Activated CD4-positive, alpha-beta memory T cell treated with anti-CD3 and anti-CD28 coated beads, Interleukin-2, amount 10 ng/mL, durations not matched to agents 7 days and 5 days (primary cell): ENCODE results near the gene IDE. TPM values are rescaled to one million over a fixed set of nuclear protein-coding genes. Genes with fewer than 3 reads are reported as not detected.

ENCODE experiments used
- CTCF ChIA-PET: fragments of 350-600 bp; sonication (Branson Sonifier 250); formaldehyde crosslinking; loops from one replicate; lab custom pipeline; 2021; ENCODE audit warnings: antibody characterized with exemption, inconsistent platforms; lab: Charles Lee
- POLR2A ChIA-PET: fragments of 350-600 bp; sonication (Branson Sonifier 250); formaldehyde crosslinking; loops from one replicate; lab custom pipeline; 2021; ENCODE audit warnings: antibody characterized with exemption; lab: Charles Lee
- DNase-seq: peaks from one replicate; pipeline ENCODE4 v3.0.0-alpha.2; 2020
- H3K27ac Mint-ChIP-seq: one replicate; pipeline ENCODE4 v1.8.0; 2021; ENCODE audit warnings: mild to moderate bottlenecking, mixed read lengths
- H3K27me3 Mint-ChIP-seq: one replicate; pipeline ENCODE4 v1.8.0; 2021; ENCODE audit warnings: mixed read lengths
- H3K36me3 Mint-ChIP-seq: one replicate; pipeline ENCODE4 v1.8.0; 2021; ENCODE audit warnings: low read depth, mixed read lengths
- H3K4me1 Mint-ChIP-seq: one replicate; pipeline ENCODE4 v1.8.0; 2021; ENCODE audit warnings: mixed read lengths
- H3K4me3 Mint-ChIP-seq: one replicate; pipeline ENCODE4 v1.8.0; 2021; ENCODE audit warnings: mild to moderate bottlenecking, mixed read lengths
- H3K9me3 Mint-ChIP-seq: one replicate; pipeline ENCODE4 v1.8.0; 2021; ENCODE audit warnings: mixed read lengths
- total RNA-seq, 2 experiments: library from RNA; stranded (reverse); gene quantifications; one replicate each; pipeline ENCODE4 v1.2.3, GENCODE V29; 2021

Gene IDE
- total RNA-seq, 2 experiments from 2014 or later = 24.6 to 27.9 TPM

DNA sequence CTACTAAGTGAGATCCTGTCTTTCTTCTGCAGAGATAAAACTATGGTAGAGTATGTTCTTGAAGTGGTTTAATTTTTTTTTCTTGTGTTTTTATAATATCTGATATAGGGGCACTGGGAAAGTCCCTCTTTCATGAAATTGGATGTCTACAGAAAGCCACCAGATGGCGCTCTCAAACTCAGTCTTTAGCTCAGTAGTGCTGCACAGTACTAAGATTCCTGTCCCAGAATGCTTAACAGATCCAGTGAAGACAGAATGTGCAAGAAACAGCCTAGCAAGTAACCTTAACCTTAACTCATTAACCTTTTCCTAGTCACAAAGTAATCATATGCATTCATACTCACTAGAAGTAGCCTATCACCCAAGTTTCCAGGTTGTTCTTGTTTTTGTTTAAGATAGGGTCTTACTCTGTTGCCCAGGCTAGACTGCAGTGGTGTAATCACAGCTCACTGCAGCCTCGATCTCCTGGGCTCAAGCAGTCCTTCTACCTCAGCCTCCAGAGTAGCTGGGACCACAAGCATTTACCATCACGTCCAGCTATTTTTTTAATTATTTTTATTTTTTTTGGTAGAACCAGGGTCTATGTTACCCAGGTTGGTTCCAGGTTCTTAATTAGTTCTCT is 56.7 kb downstream of the IDE start:
- no peaks in the 10 kb centered on the region for H3K27me3 Mint-ChIP-seq
- POLR2A ChIA-PET = interaction anchor here (1.3 kb wide), 1 partner anchor 57 kb away, joined by 15 read pairs; the partner anchor contains the start of gene IDE
- H3K27ac Mint-ChIP-seq = no peak overlapping the region
- H3K9me3 Mint-ChIP-seq = no peaks in the 10 kb centered on the region
- H3K4me1 Mint-ChIP-seq = peaks cover 3% of the 10 kb centered on the region
- CTCF ChIA-PET = interaction anchor here (0.6 to 6.9 kb wide), 20 partner anchors 8 to 1018 kb away, joined by 3 to 102 read pairs (median 4); partner anchors contain the start of gene IDE
- peak; percentile 64 for DNase-seq
- H3K36me3 Mint-ChIP-seq = peaks cover 3% of the 10 kb centered on the region
- no peak overlapping the region for H3K4me3 Mint-ChIP-seq

DNA sequence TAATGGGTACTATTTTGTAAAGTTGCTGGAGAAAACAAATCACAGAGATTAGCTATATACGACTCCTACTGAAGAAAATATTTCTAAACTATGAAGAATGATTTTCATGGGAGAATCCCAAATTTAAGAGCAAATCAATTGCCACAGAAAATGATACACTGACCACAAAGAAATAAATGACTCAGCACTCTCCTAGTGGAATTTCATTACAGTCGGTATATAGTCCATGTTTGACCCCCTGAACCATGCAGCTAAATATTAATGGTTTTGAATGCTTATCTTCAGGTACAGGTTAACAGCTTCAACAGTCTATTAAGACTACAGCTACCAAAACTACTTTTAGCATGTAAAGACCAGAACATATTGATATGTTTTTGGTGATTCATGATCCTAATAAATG is 65.0 kb downstream of the IDE start:
- Mint-ChIP-seq H3K36me3 (peaks cover 21% of the 10 kb centered on the region), H3K4me1 (no peaks in the 10 kb centered on the region), H3K9me3 (no peaks in the 10 kb centered on the region), H3K4me3 (no peak overlapping the region), H3K27ac (no peak overlapping the region), H3K27me3 (no peaks in the 10 kb centered on the region)
- CTCF ChIA-PET = interaction anchor here (1.2 kb wide), 1 partner anchor 8 kb away, joined by 5 read pairs; no protein-coding TSS in a partner anchor
- POLR2A ChIA-PET = no interaction called here
- DNase-seq = no peak

DNA sequence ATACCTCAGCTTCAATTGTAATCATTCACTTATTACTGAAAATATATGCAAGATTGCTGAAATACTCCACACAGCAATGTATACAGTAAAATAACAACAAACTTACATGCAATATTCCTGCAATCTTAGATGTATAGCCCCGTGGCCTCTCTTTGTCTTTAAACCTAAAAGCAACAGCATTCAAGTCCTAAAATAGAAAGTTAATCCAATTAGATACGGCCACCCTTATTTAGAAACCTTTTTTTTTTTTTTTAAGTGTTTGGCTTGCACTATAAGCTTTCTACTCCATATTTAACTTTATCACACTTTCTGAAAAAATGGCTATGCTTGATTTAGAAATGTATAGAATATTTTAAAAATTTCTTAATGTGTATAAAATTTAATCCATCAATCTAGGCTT is 67.6 kb downstream of the IDE start:
- ChIA-PET CTCF (interaction anchor here (1.3 to 1.6 kb wide), 3 partner anchors 11 to 68 kb away, joined by 3 to 5 read pairs (median 4); partner anchors contain the start of gene IDE), POLR2A (no interaction called here)
- Mint-ChIP-seq H3K4me3 (no peak overlapping the region), H3K27ac (no peak overlapping the region), H3K36me3 (peaks cover 21% of the 10 kb centered on the region), H3K27me3 (no peaks in the 10 kb centered on the region), H3K4me1 (no peaks in the 10 kb centered on the region), H3K9me3 (no peaks in the 10 kb centered on the region)
- DNase-seq = no peak

DNA sequence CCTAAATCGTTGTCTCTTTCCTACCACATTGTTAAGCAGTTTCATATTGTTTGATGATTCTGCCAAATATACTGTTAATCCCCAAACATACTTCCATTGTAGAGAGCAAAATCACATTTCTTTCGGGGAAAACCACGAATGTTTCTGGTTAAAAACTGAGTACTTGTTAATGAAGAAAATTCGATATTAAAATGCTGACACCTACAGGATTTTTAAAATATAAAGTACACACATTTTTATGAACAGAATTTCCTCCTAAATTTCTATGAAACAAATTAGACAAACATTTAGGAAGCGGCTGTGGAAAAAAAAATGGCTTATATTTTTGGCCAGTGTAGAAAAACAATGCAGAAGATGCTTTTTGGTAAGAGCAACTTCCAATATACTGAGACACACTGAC is 68.8 kb downstream of the IDE start:
- DNase-seq = no peak
- no peaks in the 10 kb centered on the region for H3K9me3 Mint-ChIP-seq
- H3K4me3 Mint-ChIP-seq = no peak overlapping the region
- H3K4me1 Mint-ChIP-seq = no peaks in the 10 kb centered on the region
- POLR2A ChIA-PET = no interaction called here
- CTCF ChIA-PET = no interaction called here
- H3K27me3 Mint-ChIP-seq = no peaks in the 10 kb centered on the region
- peaks cover 26% of the 10 kb centered on the region for H3K36me3 Mint-ChIP-seq
- H3K27ac Mint-ChIP-seq = no peak overlapping the region

DNA sequence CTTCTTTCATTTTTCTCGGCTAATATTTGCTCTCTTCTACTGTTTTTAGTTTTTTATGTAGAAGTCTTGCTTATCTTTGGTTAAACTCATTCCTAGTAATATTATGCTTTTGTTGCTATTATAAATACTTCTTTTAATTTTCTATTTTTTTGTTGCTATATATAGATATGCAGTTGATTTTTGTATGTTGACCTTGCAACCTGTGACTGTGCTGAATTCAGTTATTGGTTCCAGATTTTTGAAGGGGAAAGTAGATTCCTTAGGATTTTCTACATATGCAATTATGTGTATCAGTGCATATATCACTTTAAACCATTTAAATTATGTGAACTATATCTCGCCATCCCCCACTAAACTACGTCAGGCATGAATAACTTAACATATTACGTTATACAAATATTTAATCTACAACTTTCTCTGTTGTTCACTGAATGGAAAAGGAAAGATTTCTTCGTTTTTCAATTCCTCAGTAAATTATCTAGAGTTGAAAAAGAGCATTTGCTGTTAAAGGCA is 71.5 kb downstream of the IDE start:
- ChIA-PET POLR2A (no interaction called here), CTCF (no interaction called here)
- Mint-ChIP-seq H3K9me3 (no peaks in the 10 kb centered on the region), H3K27me3 (no peaks in the 10 kb centered on the region), H3K4me1 (no peaks in the 10 kb centered on the region), H3K27ac (no peak overlapping the region), H3K4me3 (no peak overlapping the region), H3K36me3 (peaks cover 22% of the 10 kb centered on the region)
- DNase-seq = no peak

DNA sequence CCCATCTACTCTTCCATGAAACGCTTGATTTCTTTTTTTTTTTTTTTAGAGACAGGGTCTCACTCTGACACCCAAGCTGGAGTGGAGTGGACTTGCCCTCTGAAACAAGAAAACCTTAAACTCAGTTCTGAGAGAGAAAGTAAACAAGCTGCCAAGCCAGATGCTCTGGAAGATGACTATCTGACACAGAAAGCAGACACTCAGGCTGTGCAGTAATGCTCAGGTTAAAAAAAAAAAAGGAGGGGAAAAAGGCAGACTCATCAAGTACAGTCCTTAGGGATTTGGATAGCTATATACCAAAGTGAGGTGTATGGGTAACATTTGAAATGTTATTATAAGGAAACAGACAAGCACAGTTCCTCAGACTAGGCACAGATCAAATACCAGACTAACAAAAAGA is 80.5 kb downstream of the IDE start:
- POLR2A ChIA-PET = no interaction called here
- no peak overlapping the region for H3K27ac Mint-ChIP-seq
- CTCF ChIA-PET = interaction anchor here (0.7 kb wide), 1 partner anchor 63 kb away, joined by 4 read pairs; no protein-coding TSS in a partner anchor
- peaks cover 26% of the 10 kb centered on the region for H3K36me3 Mint-ChIP-seq
- H3K9me3 Mint-ChIP-seq = no peaks in the 10 kb centered on the region
- no peaks in the 10 kb centered on the region for H3K4me1 Mint-ChIP-seq
- no peaks in the 10 kb centered on the region for H3K27me3 Mint-ChIP-seq
- no peak overlapping the region for H3K4me3 Mint-ChIP-seq
- no peak for DNase-seq

DNA sequence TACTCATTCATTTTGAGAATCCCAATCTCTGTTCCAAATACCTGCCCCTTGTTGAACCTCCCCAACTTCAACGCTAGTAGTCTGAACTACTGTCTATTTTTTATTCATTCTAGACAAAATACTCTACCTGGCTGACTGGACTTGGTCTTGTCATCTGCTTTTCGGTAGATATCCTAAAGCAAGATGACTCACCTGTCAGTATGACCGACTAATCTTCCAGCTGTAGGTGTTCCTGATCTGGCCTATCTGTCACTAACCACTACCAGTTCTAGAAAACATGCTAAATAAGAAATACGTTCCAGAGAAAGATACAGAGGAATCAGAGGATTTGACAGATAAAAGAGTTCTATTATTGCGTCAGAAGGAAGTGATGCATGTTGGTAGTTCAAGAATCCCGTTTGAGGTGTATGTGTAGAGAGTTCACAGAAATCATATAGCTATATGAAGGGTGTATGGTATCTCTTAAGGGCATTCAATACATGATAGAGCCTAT is 81.1 kb downstream of the IDE start:
- no peak for DNase-seq
- Mint-ChIP-seq H3K27me3 (no peaks in the 10 kb centered on the region), H3K27ac (no peak overlapping the region), H3K9me3 (no peaks in the 10 kb centered on the region), H3K4me1 (no peaks in the 10 kb centered on the region), H3K36me3 (peaks cover 30% of the 10 kb centered on the region), H3K4me3 (no peak overlapping the region)
- CTCF ChIA-PET = interaction anchor here (0.7 kb wide), 1 partner anchor 64 kb away, joined by 4 read pairs; no protein-coding TSS in a partner anchor
- POLR2A ChIA-PET = no interaction called here

DNA sequence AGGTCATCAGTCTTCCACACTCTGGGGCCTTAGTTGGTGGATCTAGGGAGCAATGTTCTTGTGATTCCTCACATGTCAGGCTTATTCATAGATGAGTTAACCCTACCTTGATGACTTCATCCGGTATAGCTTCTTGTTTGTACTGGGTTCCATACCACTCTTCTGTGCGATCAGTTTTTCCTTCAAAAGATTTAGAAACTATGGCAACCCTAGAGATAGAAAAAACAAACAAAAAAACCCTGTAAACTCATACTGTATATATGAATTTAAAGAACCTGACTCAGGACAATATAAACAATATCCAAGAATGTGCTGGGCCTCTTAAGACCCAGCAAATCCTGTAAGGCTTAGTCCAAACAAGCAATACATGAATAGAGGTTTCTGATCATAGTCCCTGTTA is 83.5 kb downstream of the IDE start:
- ChIA-PET POLR2A (no interaction called here), CTCF (no interaction called here)
- Mint-ChIP-seq H3K27ac (no peak overlapping the region), H3K9me3 (no peaks in the 10 kb centered on the region), H3K4me3 (no peak overlapping the region), H3K27me3 (no peaks in the 10 kb centered on the region), H3K36me3 (peaks cover 43% of the 10 kb centered on the region), H3K4me1 (no peaks in the 10 kb centered on the region)
- no peak for DNase-seq

DNA sequence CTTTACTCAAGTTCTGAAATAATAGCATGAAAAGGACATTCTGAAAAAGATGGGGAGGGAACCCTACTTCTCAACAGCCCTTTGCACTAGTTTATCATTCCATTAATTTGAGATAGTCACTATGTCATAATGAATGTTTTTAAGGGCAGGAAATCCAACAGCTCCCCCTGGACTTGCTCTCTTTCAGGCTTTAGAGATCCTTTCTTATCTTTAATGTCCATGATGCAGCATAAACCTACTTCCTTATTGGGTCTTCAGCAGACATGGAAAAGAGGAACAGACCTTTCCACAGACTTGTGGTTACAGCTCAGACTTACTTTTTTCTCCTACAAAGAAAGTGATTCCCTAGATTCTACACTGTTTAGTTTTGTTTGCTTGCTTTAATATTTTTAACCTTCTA is 87.3 kb downstream of the IDE start:
- Mint-ChIP-seq H3K27ac (no peak overlapping the region), H3K4me1 (no peaks in the 10 kb centered on the region), H3K9me3 (no peaks in the 10 kb centered on the region), H3K36me3 (peaks cover 42% of the 10 kb centered on the region), H3K4me3 (no peak overlapping the region), H3K27me3 (no peaks in the 10 kb centered on the region)
- no peak for DNase-seq
- POLR2A ChIA-PET = no interaction called here
- CTCF ChIA-PET = no interaction called here

DNA sequence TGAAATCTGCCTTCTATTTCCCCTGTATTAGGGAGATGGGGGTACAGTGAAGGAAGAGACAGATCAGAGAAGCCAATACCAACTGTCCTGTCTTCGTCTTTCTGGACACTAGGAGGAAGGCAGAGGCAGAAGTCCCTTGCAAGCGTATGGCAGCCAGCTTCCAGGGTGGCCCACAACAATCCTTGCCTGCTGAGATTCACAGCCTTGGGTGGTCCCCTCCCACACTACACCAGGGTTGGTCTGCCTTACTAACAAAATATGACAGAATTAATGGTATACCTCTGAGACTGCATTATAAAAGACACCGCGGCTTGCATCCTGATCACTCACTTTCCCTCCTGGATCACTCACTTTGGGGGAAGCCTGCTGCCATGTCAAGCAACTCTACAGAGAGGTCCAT is 90.4 kb downstream of the IDE start:
- Mint-ChIP-seq H3K4me3 (no peak overlapping the region), H3K4me1 (no peaks in the 10 kb centered on the region), H3K9me3 (no peaks in the 10 kb centered on the region), H3K36me3 (peaks cover 35% of the 10 kb centered on the region), H3K27ac (no peak overlapping the region), H3K27me3 (no peaks in the 10 kb centered on the region)
- CTCF ChIA-PET = no interaction called here
- POLR2A ChIA-PET = interaction anchor here (0.6 kb wide), 1 partner anchor 105 kb away, joined by 3 read pairs; no protein-coding TSS in a partner anchor
- DNase-seq = no peak

DNA sequence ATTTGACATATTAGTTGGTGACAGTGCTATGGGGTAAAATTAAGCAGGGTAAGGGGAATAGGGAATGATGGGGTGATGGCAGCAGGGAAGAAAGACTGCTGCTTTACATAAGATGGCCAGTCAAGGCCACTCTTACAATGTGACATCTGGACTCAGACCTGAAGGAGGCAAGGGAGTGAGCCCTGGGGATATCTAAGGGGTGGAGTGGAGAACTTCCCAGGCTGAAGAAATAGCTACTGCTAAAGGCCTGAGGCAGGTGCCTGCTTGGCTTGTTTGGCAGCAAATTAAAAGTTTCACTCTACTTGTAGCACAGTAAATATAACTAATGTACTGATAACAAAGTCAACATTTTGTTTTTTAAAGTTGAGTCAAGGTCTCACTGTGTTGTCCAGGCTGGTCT is 93.5 kb downstream of the IDE start:
- no peaks in the 10 kb centered on the region for H3K9me3 Mint-ChIP-seq
- H3K27ac Mint-ChIP-seq = no peak overlapping the region
- CTCF ChIA-PET = no interaction called here
- peaks cover 18% of the 10 kb centered on the region for H3K36me3 Mint-ChIP-seq
- no peaks in the 10 kb centered on the region for H3K27me3 Mint-ChIP-seq
- no peaks in the 10 kb centered on the region for H3K4me1 Mint-ChIP-seq
- no peak for DNase-seq
- no peak overlapping the region for H3K4me3 Mint-ChIP-seq
- POLR2A ChIA-PET = no interaction called here

DNA sequence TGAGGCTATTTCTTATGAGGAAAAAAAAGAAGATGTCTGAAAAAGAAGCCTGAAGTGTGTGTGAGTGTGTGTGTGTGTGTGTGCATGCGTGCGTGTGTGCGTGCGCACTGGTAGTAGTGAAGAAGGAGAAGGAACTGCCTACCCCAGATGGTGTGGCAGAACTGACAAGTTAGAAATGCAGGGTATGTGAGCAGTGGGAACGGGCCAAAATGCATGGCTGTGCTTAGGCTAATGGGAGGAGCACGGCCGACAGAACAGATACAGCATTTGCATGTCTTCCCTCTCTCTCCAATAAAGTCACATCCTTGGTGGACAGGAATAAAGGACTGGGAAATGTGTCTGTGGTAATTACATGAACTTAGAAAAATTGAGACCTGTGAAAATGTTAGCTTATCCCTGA is 94.3 kb downstream of the IDE start:
- no peak for DNase-seq
- no peaks in the 10 kb centered on the region for H3K9me3 Mint-ChIP-seq
- no peak overlapping the region for H3K4me3 Mint-ChIP-seq
- no peaks in the 10 kb centered on the region for H3K27me3 Mint-ChIP-seq
- ChIA-PET POLR2A (no interaction called here), CTCF (interaction anchor here (1.0 to 1.2 kb wide), 2 partner anchors 12 to 15 kb away, joined by 3 read pairs; no protein-coding TSS in a partner anchor)
- H3K27ac Mint-ChIP-seq = no peak overlapping the region
- peaks cover 15% of the 10 kb centered on the region for H3K36me3 Mint-ChIP-seq
- H3K4me1 Mint-ChIP-seq = no peaks in the 10 kb centered on the region

DNA sequence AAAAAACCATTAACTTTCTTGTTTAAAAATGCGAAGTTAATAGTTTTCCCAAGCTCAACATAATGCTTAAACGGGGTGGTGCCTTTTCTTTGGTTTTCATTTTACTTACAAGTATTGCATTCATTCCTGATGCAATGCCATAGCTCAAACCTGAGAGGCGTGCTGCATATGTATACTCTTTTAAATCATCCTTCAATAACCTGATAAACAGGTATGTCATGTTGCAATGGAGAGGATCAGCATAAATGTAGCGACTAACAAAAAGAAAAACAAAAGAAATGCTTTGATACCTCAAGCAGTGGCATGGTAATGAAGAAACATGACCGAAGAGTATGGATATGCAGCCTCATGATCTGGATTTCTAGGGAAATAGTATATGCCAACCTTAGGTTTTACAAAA is 95.4 kb downstream of the IDE start:
- CTCF ChIA-PET = interaction anchor here (0.5 to 1.2 kb wide), 3 partner anchors 11 to 393 kb away, joined by 3 read pairs; no protein-coding TSS in a partner anchor
- Mint-ChIP-seq H3K4me1 (no peaks in the 10 kb centered on the region), H3K27me3 (no peaks in the 10 kb centered on the region), H3K27ac (no peak overlapping the region), H3K9me3 (no peaks in the 10 kb centered on the region), H3K36me3 (peaks cover 15% of the 10 kb centered on the region), H3K4me3 (no peak overlapping the region)
- POLR2A ChIA-PET = no interaction called here
- DNase-seq = no peak
